ENCODE results near the gene SLC47A1. TPM values are rescaled to one million over a fixed set of nuclear protein-coding genes. Genes with fewer than 3 reads are reported as not detected.

Gene SLC47A1
- total and polyA plus RNA-seq, 2 of the 8 experiments (the other 6 are each of a cell fraction or from before 2014, with no cell fraction given): 1.5 to 3.6 TPM

- no peak overlapping the region for H2BK5ac ChIP-seq (ENCODE audit: low read depth, low read length)
- CTCF ChIA-PET (ENCODE audit: partially characterized antibody): interaction anchor here (1.9 kb wide), 1 partner anchor 25 kb away, joined by 6 read pairs; no protein-coding TSS in a partner anchor
- no peaks in the 10 kb centered on the region for H4K20me1 ChIP-seq (replicated peaks in 1 of 2; ENCODE audit: control insufficient read depth in 1 of 2, insufficient read depth in 2 of 2, low read length in 2 of 2)
- no peaks in the 10 kb centered on the region for H3K23me2 ChIP-seq (ENCODE audit: low read depth, low read length)
- no peak overlapping the region for H4K8ac ChIP-seq (ENCODE audit: extremely low read depth, insufficient read depth, low read length)
- H3K23ac ChIP-seq (ENCODE audit: insufficient read length): no peak overlapping the region
- no peak overlapping the region for H4K91ac ChIP-seq (replicated peaks; ENCODE audit: insufficient read length, low read length)
- DNase-seq (ENCODE audit: low read depth in 1 of 2, low spot score in 2 of 2) (no peak), FAIRE-seq (no peak)
- no peak overlapping the region for H2BK12ac ChIP-seq (ENCODE audit: low read depth, low read length)
- H2BK15ac ChIP-seq (ENCODE audit: low read length): no peak overlapping the region
- H3K9me3 ChIP-seq (ENCODE audit: insufficient read depth in 2 of 2, low read depth in 1 of 2, low read length in 1 of 2): no peaks in the 10 kb centered on the region
- no peak overlapping the region for H3K18ac ChIP-seq (ENCODE audit: extremely low read depth, low read length)
- no peak overlapping the region for H3K4me2 ChIP-seq (ENCODE audit: insufficient read depth in 1 of 2, low read depth in 2 of 2, low read length in 2 of 2)
- H3K14ac ChIP-seq (ENCODE audit: insufficient read length): no peak overlapping the region
- peak overlapping the region; percentile 44 for H3K4ac ChIP-seq (replicated peaks; ENCODE audit: insufficient read length, low read depth, low read length)
- H3K4me3 ChIP-seq (ENCODE audit: extremely low read depth in 1 of 4, insufficient read depth in 2 of 4, low read depth in 3 of 4, low read length in 4 of 4): no peak overlapping the region
- no peaks in the 10 kb centered on the region for H3K27me3 ChIP-seq (replicated peaks in 1 of 4; ENCODE audit: control insufficient read depth in 3 of 4, extremely low read depth in 1 of 4, insufficient read depth in 3 of 4, low read length in 3 of 4)
- H4K5ac ChIP-seq (ENCODE audit: insufficient read length, low read depth, low read length): no peak overlapping the region
- no peak overlapping the region for H2AFZ ChIP-seq (ENCODE audit: low read length)
- no peak overlapping the region for H2BK20ac ChIP-seq (ENCODE audit: low read length)
- no peak overlapping the region for H3K27ac ChIP-seq (ENCODE audit: low read depth, low read length)
- H3K9ac ChIP-seq (replicated peaks in 1 of 4; ENCODE audit: extremely low read depth in 1 of 4, low read depth in 3 of 4, low read length in 3 of 4): no peak overlapping the region
- WGBS, 2 experiments (ENCODE audit: extremely low coverage in 1 of 2, insufficient coverage in 1 of 2, insufficient read length in 1 of 2, insufficient replicate concordance in 2 of 2, low coverage in 1 of 2, low lambda C conversion rate in 2 of 2, missing lambda C conversion rate in 1 of 2): 87% methylated on average over 8 of the region's 8 CpGs; no CpG with 5 or more reads in 1 of the 2 experiments
- H2AK5ac ChIP-seq (ENCODE audit: low read depth, low read length): no peak overlapping the region
- H3K36me3 ChIP-seq (ENCODE audit: control insufficient read depth in 2 of 4, insufficient read depth in 4 of 4, low read length in 3 of 4): no peaks in the 10 kb centered on the region
- peaks cover 0 to 7% (median 4%) of the 10 kb centered on the region in 4 experiments; a peak in 3 of 7 replicates for H3K4me1 ChIP-seq (replicated peaks in 1 of 4; ENCODE audit: control insufficient read depth in 3 of 4, insufficient read depth in 4 of 4, low read length in 3 of 4)
- H3K79me1 ChIP-seq (ENCODE audit: low read depth, low read length): no peaks in the 10 kb centered on the region
- no peaks in the 10 kb centered on the region for H3K79me2 ChIP-seq (ENCODE audit: control insufficient read depth in 1 of 2, insufficient read depth in 2 of 2, low read length in 2 of 2)
- POLR2A ChIA-PET (ENCODE audit: partially characterized antibody): no interaction called here
- H3K56ac ChIP-seq (replicated peaks; ENCODE audit: insufficient read length, low read depth, low read length): no peak overlapping the region
- no peak overlapping the region for H2BK120ac ChIP-seq (replicated peaks; ENCODE audit: low read depth, low read length)
- no peak for TF ChIP-seq KDM5A (IDR thresholded peaks at IDR 0.05; ENCODE audit: low read length)
- TF ChIP-seq ATF2 (IDR thresholded peaks at IDR 0.05; ENCODE audit: low read length): no peak
- no peak for TF ChIP-seq POLR2A (IDR thresholded peaks at IDR 0.05; ENCODE audit: control extremely low read depth in 1 of 2, low read depth in 2 of 2, low read length in 2 of 2)
- TF ChIP-seq EGR1 (IDR thresholded peaks at IDR 0.05; ENCODE audit: borderline replicate concordance, low read depth, low read length): no peak
- no peak for TF ChIP-seq SP2 (IDR thresholded peaks at IDR 0.05; ENCODE audit: low read length)
- no peak for TF ChIP-seq HDAC2 (IDR thresholded peaks at IDR 0.05; ENCODE audit: borderline replicate concordance in 1 of 2, low read depth in 2 of 2, low read length in 2 of 2)
- TF ChIP-seq KDM4A (IDR thresholded peaks at IDR 0.05; ENCODE audit: low read depth, low read length, severe bottlenecking): no peak
- no peak for TF ChIP-seq GTF2F1 (IDR thresholded peaks at IDR 0.05; ENCODE audit: borderline replicate concordance, low read depth, low read length)
- no peak for TF ChIP-seq JUND (IDR thresholded peaks at IDR 0.05; ENCODE audit: low read length)
- no peak for TF ChIP-seq MAFK (IDR thresholded peaks at IDR 0.05; ENCODE audit: low read depth, low read length)
- no peak for TF ChIP-seq RFX5 (IDR thresholded peaks at IDR 0.05; ENCODE audit: borderline replicate concordance, low read depth, low read length)
- TF ChIP-seq TAF1 (IDR thresholded peaks at IDR 0.05; ENCODE audit: low read depth, low read length): no peak
- no peak for TF ChIP-seq CHD1 (IDR thresholded peaks at IDR 0.05; ENCODE audit: low read depth, low read length)
- TF ChIP-seq TEAD4 (IDR thresholded peaks at IDR 0.05; ENCODE audit: low read depth, low read length): no peak
Observed at GRCh38 chr17:19542247-19542646, 8.6 kb downstream of the SLC47A1 start.

All from H1 (cell line).